A673 (cell line): Measurements from ENCODE around the gene WDPCP.

Source experiments
- CTCF ChIP-seq: fragments of 300-800, 200-600 bp; sonication (generic); conservative IDR thresholded peaks from 2 replicates; pipeline ENCODE4 v1.5.1; 2017; ENCODE audit warnings: low read depth, mild to moderate bottlenecking, antibody characterized with exemption, low read length, moderate library complexity, mixed read lengths
- EZH2 ChIP-seq: fragments of 200-600 bp; sonication (generic); IDR thresholded peaks from 2 replicates; pipeline ENCODE4 v1.6.1; 2017; ENCODE audit warnings: borderline replicate concordance, low read depth, mild to moderate bottlenecking, mixed read lengths, antibody characterized with exemption, low read length; ENCODE audit not compliant: poor library complexity, severe bottlenecking

GRCh38 chr2:63514237-63514716 is 74.0 kb downstream of the WDPCP start:
- TF ChIP-seq CTCF (no peak), EZH2 (no peak)
